Measurements from ENCODE around the gene SEC14L3.
A peak's percentile ranks its signal among the peaks of the same experiment; 100 is the strongest.

Gene SEC14L3

GRCh38 chr22:30471616-30472318 is at the start of gene SEC14L3:
Gene SEC14L3 (minus strand): TSS chr22:30472017. CDS start chr22:30471958, 59 bp downstream.
- DNase-seq (ENCODE audit: low spot score), result no peak
- no peak for FAIRE-seq

- FAIRE-seq (no peak), DNase-seq (ENCODE audit: low spot score) (no peak)
These were observed 48.1 kb upstream of the SEC14L3 start for GRCh38 chr22:30519842-30520425.

DNA sequence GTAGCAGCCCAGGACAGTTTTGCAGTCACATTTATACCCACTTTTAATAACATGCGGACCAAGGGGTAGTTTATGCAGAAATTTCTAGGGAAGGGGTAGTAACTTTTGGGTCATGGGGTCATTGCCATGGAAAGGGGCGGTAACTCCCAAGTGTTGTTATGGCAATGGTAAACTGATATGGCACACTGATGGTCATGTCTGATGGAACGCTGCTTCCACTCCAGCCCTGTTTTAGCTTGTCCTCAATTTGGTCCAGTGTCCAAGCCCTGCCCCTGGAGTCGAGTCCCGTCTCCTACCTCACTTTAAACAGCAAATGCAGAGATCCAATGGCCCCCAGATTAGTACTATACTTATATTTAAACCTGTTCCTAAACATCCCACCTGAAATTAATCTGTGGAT is 44.9 kb upstream of the SEC14L3 start:
- FAIRE-seq, result no peak
- no peak for DNase-seq (ENCODE audit: low spot score)

- FAIRE-seq, result no peak
These were observed 44.5 kb upstream of the SEC14L3 start for GRCh38 chr22:30516273-30516672.

GRCh38 chr22:30514252-30514651 is 42.4 kb upstream of the SEC14L3 start:
- DNase-seq (ENCODE audit: low spot score) (no peak), FAIRE-seq (no peak)

More at GRCh38 chr22:30516273-30516672, 44.5 kb upstream of the SEC14L3 start:
- DNase-seq (ENCODE audit: low spot score), result no peak

GRCh38 chr22:30513462-30513861 is 41.6 kb upstream of the SEC14L3 start:
- FAIRE-seq, result no peak
- DNase-seq (ENCODE audit: low spot score), result no peak

DNA sequence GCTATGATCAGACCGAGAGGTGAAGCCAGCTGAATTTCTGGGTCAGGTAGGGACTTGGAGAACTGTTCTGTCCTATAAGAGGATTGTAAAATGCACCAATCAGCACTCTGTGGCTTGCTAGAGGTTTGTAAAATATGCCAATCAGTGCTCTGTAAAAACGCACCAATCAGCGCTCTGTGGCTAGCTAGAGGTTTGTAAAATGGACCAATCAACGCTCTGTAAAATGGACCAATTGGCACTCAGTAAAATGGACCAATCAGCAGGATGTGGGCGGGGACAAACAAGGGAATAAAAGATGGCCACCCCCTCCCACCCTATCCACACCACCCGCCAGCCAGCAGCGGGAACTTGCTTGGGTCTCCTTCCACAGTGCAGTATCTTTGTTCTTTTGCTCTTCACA is 40.1 kb upstream of the SEC14L3 start:
- FAIRE-seq (no peak), DNase-seq (ENCODE audit: low spot score) (no peak)

DNA sequence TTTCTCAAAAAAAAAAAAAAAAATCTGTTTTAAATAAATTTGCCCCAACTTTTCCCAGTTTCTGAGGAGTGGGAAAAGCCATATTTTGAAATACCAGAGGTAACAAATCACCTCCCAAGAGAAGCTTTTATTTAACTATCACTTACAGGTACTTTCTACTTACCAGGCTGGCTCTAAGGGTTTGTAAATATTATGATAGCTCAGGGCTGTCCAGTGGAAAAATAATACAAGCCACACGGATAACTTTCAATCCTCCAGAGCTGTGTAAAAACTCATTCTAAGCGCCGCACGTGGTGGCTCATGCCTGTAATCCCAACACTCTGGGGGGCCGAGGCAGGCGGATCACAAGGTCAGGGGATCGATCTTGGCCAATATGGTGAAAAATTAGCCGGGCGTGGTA is 39.3 kb upstream of the SEC14L3 start:
- no peak for DNase-seq (ENCODE audit: low spot score)
- FAIRE-seq, result no peak

GRCh38 chr22:30508216-30508615 is 36.4 kb upstream of the SEC14L3 start:
- FAIRE-seq (no peak), DNase-seq (ENCODE audit: low spot score) (no peak)

DNA sequence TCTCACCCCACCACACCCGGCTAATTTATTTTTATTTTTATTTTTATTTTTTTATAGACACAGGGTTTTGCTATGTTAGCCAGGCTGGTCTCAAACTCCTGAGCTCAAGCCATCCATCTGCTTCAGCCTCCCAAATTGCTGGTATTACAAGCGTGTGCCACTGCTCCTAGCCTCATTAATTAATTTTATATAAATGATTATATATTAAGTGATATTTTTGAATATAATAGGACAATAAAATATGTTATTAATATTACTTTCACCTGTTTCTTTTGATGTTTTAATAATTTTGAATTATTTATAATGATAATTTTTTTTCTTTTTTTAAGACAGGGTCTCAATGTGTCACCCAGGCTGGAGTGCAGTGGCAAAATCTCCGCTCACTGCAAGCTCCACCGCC is 35.9 kb upstream of the SEC14L3 start:
- DNase-seq (ENCODE audit: low spot score) (no peak), FAIRE-seq (no peak)

DNA sequence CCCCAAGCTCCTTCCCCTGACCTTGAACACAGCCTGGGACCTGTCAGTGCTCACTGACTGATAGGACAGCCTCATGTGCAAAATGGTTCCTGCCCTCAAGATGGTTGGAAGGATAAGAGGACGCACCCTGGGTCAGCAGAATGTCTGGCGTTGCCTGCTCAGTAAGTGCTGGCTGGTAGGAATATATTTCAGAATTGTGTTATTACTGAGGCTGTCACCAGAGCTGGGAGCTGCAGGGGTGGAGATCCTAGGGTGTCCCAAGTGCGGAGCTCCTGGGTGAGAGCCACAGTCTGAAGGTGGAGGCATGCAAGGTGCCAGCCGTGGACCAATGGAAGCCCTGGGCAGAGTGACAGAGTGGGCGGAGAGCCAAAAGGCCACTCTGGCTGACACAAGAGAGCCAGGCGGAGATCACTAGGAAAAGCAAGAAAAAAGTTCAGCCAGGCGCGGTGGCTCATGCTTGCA is 34.7 kb upstream of the SEC14L3 start:
- DNase-seq (ENCODE audit: low spot score) (no peak), FAIRE-seq (no peak)

DNA sequence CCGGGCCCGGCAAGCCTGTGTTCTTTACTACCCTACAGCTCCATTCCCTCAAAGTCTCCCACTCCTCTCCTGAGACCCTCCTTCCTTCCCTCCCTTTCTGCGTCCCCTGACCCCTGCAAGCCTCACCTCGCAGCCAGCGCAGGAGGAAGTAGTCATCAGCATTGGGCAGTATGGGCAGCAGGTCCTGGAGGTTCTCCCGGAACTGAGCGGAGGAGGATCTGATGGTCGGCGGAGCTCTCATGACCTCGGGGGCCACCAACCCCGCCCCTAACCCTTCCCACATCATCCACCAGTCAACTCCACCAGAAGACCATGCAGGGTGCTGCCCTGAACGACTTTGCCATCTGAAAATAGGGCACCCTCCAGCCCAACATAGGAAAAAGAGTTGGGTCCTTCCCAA is 31.7 kb upstream of the SEC14L3 start:
- no peak for FAIRE-seq
- DNase-seq (ENCODE audit: low spot score), result no peak

GRCh38 chr22:30502911-30503310 is 31.1 kb upstream of the SEC14L3 start:
- FAIRE-seq (no peak), DNase-seq (ENCODE audit: low spot score) (no peak)

DNA sequence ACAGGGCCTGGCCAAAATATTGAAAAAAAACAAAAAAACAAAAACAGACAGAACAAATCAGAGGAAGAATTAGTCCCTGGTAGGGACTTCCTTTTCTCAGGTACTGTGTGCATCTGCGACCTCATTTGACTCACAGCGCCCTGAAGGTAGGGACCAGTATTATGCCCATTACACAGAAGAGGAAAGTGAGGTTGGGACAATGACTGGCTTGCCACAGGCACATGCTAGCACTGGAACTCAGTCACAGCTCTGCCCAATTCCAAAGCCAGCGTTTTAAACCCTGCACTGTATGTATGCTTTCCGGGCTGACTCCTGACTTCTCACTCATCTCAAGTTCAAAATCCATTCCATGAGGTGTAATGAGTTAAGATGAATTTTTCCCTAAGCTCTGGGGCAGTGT is 30.3 kb upstream of the SEC14L3 start:
- DNase-seq (ENCODE audit: low spot score) (no peak), FAIRE-seq (no peak)

DNA sequence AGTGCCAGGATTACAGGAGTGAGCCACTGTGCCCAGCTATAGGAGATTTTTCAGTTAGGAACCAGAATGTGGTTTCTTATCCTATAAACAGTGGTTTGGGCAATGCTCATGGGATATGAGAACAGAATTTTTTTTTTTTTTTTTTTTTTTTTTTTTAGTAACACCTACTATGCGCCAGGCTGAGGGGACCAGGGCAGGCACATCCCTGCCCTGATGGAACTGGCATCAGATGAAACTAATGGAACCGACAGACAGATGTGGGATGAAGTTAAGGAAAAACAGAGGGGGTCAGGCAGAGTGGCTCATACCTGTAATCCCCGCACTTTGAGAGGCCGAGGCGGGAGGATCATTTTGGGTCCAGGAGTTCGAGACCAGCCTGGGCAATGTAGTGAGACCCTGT is 28.8 kb upstream of the SEC14L3 start:
- FAIRE-seq (no peak), DNase-seq (ENCODE audit: low spot score) (no peak)

DNA sequence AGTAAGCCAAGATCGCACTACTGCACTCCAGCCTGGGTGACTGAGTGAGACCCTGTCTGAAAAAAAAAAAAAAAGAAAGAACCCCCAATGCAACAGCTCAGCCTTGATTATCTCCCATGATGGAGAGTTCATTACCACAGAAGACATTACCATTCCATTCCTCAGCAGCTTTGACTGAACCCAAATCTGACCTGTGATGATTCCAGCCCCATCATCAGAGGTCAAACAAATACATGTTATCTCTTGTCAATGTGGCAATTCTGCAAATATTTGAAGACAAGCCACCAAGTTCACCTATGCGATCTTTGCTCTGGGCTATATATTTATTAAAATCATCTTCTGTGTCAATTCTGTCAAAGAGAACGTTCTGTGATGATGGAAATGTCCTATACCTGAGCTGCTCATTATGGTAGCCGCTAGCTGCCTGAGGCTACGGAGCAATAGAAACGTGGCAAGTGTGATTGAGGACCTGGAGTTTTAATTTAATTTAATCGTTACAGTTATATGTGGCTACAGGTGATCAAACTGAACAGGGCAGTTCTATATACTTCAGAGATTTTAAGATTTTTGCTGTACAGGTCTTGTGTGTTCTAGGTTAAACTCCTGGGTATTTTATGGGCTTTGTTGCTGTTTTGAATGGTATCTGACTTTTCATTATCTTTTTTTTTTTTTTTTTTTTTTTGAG is 25.8 kb upstream of the SEC14L3 start:
- FAIRE-seq (peak; percentile 23), DNase-seq (ENCODE audit: low spot score) (no peak)

DNA sequence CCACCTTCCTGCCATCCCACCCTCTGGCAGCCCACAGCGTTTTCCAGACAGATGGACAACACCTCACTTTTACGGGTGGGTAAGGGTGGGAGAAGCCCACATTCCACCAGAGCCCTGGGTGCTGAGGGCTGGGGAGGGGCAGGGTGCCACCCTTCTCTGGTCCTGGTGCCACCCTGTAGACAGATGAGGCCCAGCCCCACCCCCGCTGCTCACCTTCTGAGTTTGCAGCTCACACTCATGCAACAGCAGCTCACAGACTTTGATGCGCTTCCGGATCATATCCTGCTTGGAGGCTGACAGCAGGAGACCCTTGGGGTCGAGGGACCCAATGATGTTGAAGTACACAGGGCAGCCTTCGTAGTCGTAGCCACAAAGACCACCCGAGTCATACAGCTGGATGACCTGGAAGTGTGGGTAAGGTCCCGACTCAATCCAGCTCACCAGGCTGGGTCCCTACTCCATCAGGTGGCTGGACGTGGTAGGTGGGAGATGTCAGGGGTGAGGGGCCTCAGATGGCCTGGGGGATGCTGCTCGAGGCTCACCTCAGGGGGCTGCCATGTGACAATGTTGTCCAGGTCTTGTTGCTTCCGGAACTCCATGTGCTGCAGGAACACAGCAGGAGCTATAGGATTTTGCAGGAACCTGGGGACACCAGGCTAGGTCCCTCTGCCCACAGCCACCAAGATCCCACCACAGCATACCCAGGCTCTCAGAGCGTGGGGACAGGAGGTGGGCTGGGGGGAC is 23.4 kb upstream of the SEC14L3 start:
- FAIRE-seq (no peak), DNase-seq (ENCODE audit: low spot score) (no peak)

DNA sequence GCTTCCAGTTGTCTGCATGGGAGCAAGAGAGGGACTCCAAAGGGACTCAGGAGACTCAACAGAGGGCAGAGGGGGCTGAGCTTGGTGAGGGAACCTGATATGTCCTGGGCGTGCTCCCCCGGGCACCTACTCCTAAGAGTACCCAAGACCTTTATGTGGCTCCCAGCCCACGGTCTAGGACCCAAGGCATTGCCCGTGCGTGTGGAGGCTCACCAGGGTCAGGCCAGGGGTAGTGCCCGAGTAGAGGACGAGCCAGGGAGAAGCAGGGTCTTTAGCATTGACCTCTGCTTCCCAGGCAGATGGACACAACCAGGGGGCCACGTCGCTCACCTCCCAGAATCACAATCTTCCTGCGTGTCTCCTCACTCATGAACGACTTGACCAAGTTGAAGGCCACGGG is 20.3 kb upstream of the SEC14L3 start:
- FAIRE-seq, result no peak

DNA sequence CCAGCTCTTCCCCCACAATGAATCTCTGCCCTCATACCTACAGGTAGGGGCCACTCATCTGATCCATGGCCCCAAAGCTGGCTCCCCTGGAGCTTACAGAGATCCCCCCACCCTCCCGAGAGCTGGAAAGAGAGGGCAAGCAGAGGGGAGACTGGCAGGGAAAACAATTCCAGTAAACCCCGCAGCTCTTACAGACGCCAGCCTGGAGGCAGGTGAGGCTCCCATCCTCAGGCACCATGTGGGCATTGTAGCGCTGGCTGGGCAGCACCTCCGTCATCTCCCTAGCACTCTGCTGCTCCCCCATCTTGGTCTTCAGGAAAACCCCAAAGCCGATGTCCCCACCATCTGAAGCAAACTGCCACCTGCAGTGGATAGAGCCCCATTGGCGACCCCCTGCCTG is 19.6 kb upstream of the SEC14L3 start:
- DNase-seq (ENCODE audit: low spot score), result no peak
- no peak for FAIRE-seq

More for the DNA sequence above, 20.3 kb upstream of the SEC14L3 start:
- no peak for DNase-seq (ENCODE audit: low spot score)

DNA sequence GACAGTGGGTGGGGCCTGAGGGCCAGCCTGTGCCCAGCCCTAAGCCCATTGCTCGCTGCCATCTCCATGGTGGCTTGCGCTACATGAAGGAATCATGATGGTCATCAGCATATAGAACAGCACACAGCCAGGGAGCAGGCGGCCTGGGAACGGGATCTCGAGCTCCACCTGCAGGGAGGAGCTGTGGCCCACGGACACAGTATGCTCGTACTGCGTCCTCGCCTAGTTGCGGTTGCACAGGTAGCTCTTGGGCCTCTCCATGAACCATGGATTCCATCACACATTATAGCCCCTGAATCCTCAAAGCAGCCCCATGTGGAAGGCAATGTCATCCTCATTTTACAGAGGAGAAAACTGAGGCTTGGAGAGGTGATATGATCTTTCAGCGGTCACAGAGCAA is 18.6 kb upstream of the SEC14L3 start:
- FAIRE-seq (peak; percentile 87), DNase-seq (ENCODE audit: low spot score) (no peak)

- no peak for FAIRE-seq
- no peak for DNase-seq (ENCODE audit: low spot score)
These were observed 16.3 kb upstream of the SEC14L3 start for GRCh38 chr22:30488121-30488520.

- FAIRE-seq, result no peak
- DNase-seq (ENCODE audit: low spot score), result no peak
These were observed 14.9 kb upstream of the SEC14L3 start for GRCh38 chr22:30486661-30487115.

All from urothelium cell line (cell line).